H1 (cell line): ENCODE results near the gene USB1. TPM values are rescaled to one million over a fixed set of nuclear protein-coding genes. Genes with fewer than 3 reads are reported as not detected.

Experiments used
- CTCF ChIA-PET: fragments of 300-600 bp; sonication (Branson Sonifier 250); formaldehyde crosslinking; loops from one replicate; lab custom pipeline; 2021; ENCODE audit not compliant: partially characterized antibody; lab: Charles Lee
- POLR2A ChIA-PET: fragments of 300-600 bp; sonication (Branson Sonifier 250); formaldehyde crosslinking; loops from one replicate; lab custom pipeline; 2021; ENCODE audit warnings: inconsistent platforms; ENCODE audit not compliant: partially characterized antibody; lab: Charles Lee
- DNase-seq, 2 experiments: peaks; one replicate each; pipeline versions ENCODE4 v3.0.0 to v3.0.0-alpha.2; 2010 to 2022; ENCODE audit warnings: low spot score in 2 of 2, low read depth in 1 of 2, mixed read lengths in 1 of 2
- FAIRE-seq: peaks from 2 replicates; lab custom pipeline; 2011; peaks lifted over from hg19 to GRCh38; lab: Jason Lieb, UNC
- H2AFZ ChIP-seq: 2 replicates; pipeline ENCODE4 v1.8.1; 2012; ENCODE audit warnings: low read length, inconsistent platforms
- H2AK5ac ChIP-seq: 2 replicates; pipeline ENCODE4 v1.6.1; 2013; ENCODE audit warnings: low read depth, low read length
- H2BK120ac ChIP-seq: replicated peaks from 2 replicates; pipeline ENCODE3; 2013; ENCODE audit warnings: low read depth, low read length, inconsistent platforms
- H2BK12ac ChIP-seq: 2 replicates; pipeline ENCODE4 v1.6.1; 2013; ENCODE audit warnings: low read depth, low read length
- H2BK15ac ChIP-seq: 2 replicates; pipeline ENCODE4 v1.6.1; 2013; ENCODE audit warnings: low read length
- H2BK20ac ChIP-seq: 2 replicates; pipeline ENCODE4 v1.6.1; 2013; ENCODE audit warnings: low read length
- H2BK5ac ChIP-seq: 2 replicates; pipeline ENCODE4 v1.6.1; 2013; ENCODE audit warnings: low read depth, low read length
- H3K14ac ChIP-seq: 2 replicates; pipeline ENCODE4 v1.6.1; 2013; ENCODE audit warnings: inconsistent platforms; ENCODE audit not compliant: insufficient read length
- H3K18ac ChIP-seq: 2 replicates; pipeline ENCODE4 v1.6.1; 2013; ENCODE audit warnings: low read length; ENCODE audit errors: extremely low read depth
- H3K23ac ChIP-seq: 2 replicates; pipeline ENCODE4 v1.6.1; 2013; ENCODE audit warnings: inconsistent platforms; ENCODE audit not compliant: insufficient read length
- H3K23me2 ChIP-seq: 2 replicates; pipeline ENCODE4 v1.6.1; 2013; ENCODE audit warnings: low read depth, low read length
- H3K27ac ChIP-seq: 2 replicates; pipeline ENCODE4 v1.6.1; 2011; ENCODE audit warnings: low read depth, low read length, inconsistent platforms
- H3K27me3 ChIP-seq, 4 experiments: replicated peaks in 1 of 4; 1 replicate in 1 of 4; 2 replicates in 3 of 4; pipeline versions ENCODE4 v1.6.1 to v1.8.1; 2011 to 2013; ENCODE audit warnings: low read length in 3 of 4, mild to moderate bottlenecking in 3 of 4, inconsistent platforms in 2 of 4, mixed read lengths in 2 of 4, moderate library complexity in 1 of 4; ENCODE audit not compliant: control insufficient read depth in 3 of 4, insufficient read depth in 3 of 4; ENCODE audit errors: extremely low read depth in 1 of 4
- H3K36me3 ChIP-seq, 4 experiments: 2 replicates each; pipeline versions ENCODE4 v1.6.1 to v1.8.1; 2011 to 2013; ENCODE audit warnings: mild to moderate bottlenecking in 4 of 4, low read length in 3 of 4, moderate library complexity in 2 of 4, control low read depth in 1 of 4, inconsistent platforms in 1 of 4; ENCODE audit not compliant: insufficient read depth in 4 of 4, control insufficient read depth in 2 of 4
- H3K4ac ChIP-seq: replicated peaks from 2 replicates; pipeline ENCODE3; 2013; ENCODE audit warnings: low read length, low read depth, mixed read lengths, inconsistent platforms; ENCODE audit not compliant: insufficient read length
- H3K4me1 ChIP-seq, 4 experiments: replicated peaks in 1 of 4; 1 replicate in 1 of 4; 2 replicates in 3 of 4; pipeline versions ENCODE4 v1.6.1 to v1.8.1; 2011 to 2013; ENCODE audit warnings: low read length in 3 of 4, inconsistent platforms in 2 of 4, mixed read lengths in 1 of 4; ENCODE audit not compliant: insufficient read depth in 4 of 4, control insufficient read depth in 3 of 4
- H3K4me2 ChIP-seq, 2 experiments: 2 replicates each; pipeline versions ENCODE4 v1.6.1 to v1.8.1; 2011 to 2013; ENCODE audit warnings: low read depth in 2 of 2, low read length in 2 of 2, control low read depth in 1 of 2, inconsistent platforms in 1 of 2, mild to moderate bottlenecking in 1 of 2; ENCODE audit not compliant: insufficient read depth in 1 of 2
- H3K4me3 ChIP-seq, 4 experiments: fragments of 200-600, 300-600 bp in 1 of 4; sonication (generic), shearing (Covaris generic), sonication (Bioruptor Twin) in 1 of 4; 2 replicates each; pipeline versions ENCODE4 v1.5.1 to v1.8.1; 2011 to 2016; ENCODE audit warnings: low read length in 4 of 4, low read depth in 3 of 4, control low read depth in 2 of 4, inconsistent platforms in 2 of 4, mild to moderate bottlenecking in 2 of 4, mixed read lengths in 1 of 4, moderate library complexity in 1 of 4; ENCODE audit not compliant: insufficient read depth in 2 of 4; ENCODE audit errors: extremely low read depth in 1 of 4
- H3K56ac ChIP-seq: replicated peaks from 2 replicates; pipeline ENCODE3; 2013; ENCODE audit warnings: low read depth, mild to moderate bottlenecking, mixed read lengths, low read length, inconsistent platforms; ENCODE audit not compliant: insufficient read length
- H3K79me1 ChIP-seq: 2 replicates; pipeline ENCODE4 v1.6.1; 2013; ENCODE audit warnings: low read depth, low read length, control low read depth
- H3K79me2 ChIP-seq, 2 experiments: 2 replicates each; pipeline versions ENCODE4 v1.6.1 to v1.8.1; 2012 to 2013; ENCODE audit warnings: low read length in 2 of 2, mild to moderate bottlenecking in 2 of 2, inconsistent platforms in 1 of 2; ENCODE audit not compliant: insufficient read depth in 2 of 2, control insufficient read depth in 1 of 2
- H3K9ac ChIP-seq, 4 experiments: replicated peaks in 1 of 4; 1 replicate in 1 of 4; 2 replicates in 3 of 4; pipeline versions ENCODE4 v1.6.1 to v1.8.1; 2011 to 2013; ENCODE audit warnings: low read depth in 3 of 4, low read length in 3 of 4, control low read depth in 2 of 4, mild to moderate bottlenecking in 2 of 4, moderate library complexity in 2 of 4, inconsistent platforms in 1 of 4; ENCODE audit errors: extremely low read depth in 1 of 4
- H3K9me3 ChIP-seq, 2 experiments: 2 replicates each; pipeline versions ENCODE4 v1.6.1 to v1.8.1; 2012 to 2013; ENCODE audit warnings: mild to moderate bottlenecking in 2 of 2, moderate library complexity in 2 of 2, control low read depth in 1 of 2, inconsistent platforms in 1 of 2, low read depth in 1 of 2, low read length in 1 of 2, mixed read lengths in 1 of 2; ENCODE audit not compliant: insufficient read depth in 2 of 2
- H4K20me1 ChIP-seq, 2 experiments: replicated peaks in 1 of 2; 2 replicates each; pipeline versions ENCODE3 to v1.8.1; 2011 to 2013; ENCODE audit warnings: inconsistent platforms in 2 of 2, low read length in 2 of 2, mild to moderate bottlenecking in 1 of 2; ENCODE audit not compliant: insufficient read depth in 2 of 2, control insufficient read depth in 1 of 2
- H4K5ac ChIP-seq: 2 replicates; pipeline ENCODE4 v1.6.1; 2013; ENCODE audit warnings: low read length, low read depth, mixed read lengths, inconsistent platforms; ENCODE audit not compliant: insufficient read length
- H4K8ac ChIP-seq: 2 replicates; pipeline ENCODE4 v1.8.0; 2013; ENCODE audit warnings: mild to moderate bottlenecking, moderate library complexity, low read length, inconsistent platforms; ENCODE audit not compliant: insufficient read depth; ENCODE audit errors: extremely low read depth
- H4K91ac ChIP-seq: replicated peaks from 2 replicates; pipeline ENCODE3; 2013; ENCODE audit warnings: low read length, mixed read lengths, inconsistent platforms; ENCODE audit not compliant: insufficient read length
- ATF2 ChIP-seq: IDR thresholded peaks from 2 replicates; pipeline ENCODE4 v1.6.1; 2012; ENCODE audit warnings: low read length, inconsistent platforms
- BRCA1 ChIP-seq: IDR thresholded peaks from 2 replicates; pipeline ENCODE4 v1.6.1; 2012; ENCODE audit warnings: low read depth, low read length, improper control_type of control experiment
- FOSL1 ChIP-seq: IDR thresholded peaks from 2 replicates; pipeline ENCODE4 v1.6.1; 2011; ENCODE audit warnings: mild to moderate bottlenecking, low read depth, low read length, moderate library complexity; ENCODE audit not compliant: insufficient read depth
- GABPA ChIP-seq: IDR thresholded peaks from 2 replicates; pipeline ENCODE4 v1.6.1; 2011; ENCODE audit warnings: mild to moderate bottlenecking, low read length, moderate library complexity, borderline replicate concordance; ENCODE audit not compliant: insufficient read depth
- GTF2F1 ChIP-seq: IDR thresholded peaks from 2 replicates; pipeline ENCODE4 v1.6.1; 2012; ENCODE audit warnings: low read depth, low read length, improper control_type of control experiment, borderline replicate concordance
- KDM1A ChIP-seq: fragments of 200-600, 300-600 bp; sonication (generic); IDR thresholded peaks from 2 replicates; pipeline ENCODE4 v1.7.1; 2016; ENCODE audit warnings: mild to moderate bottlenecking, low read length, borderline replicate concordance
- POLR2AphosphoS5 ChIP-seq: IDR thresholded peaks from 2 replicates; pipeline ENCODE4 v1.6.1; 2011; ENCODE audit warnings: low read depth, low read length
- SIN3A ChIP-seq, 2 experiments: IDR thresholded peaks in 1 of 2; conservative IDR thresholded peaks in 1 of 2; 2 replicates each; pipeline ENCODE4 v1.6.1; 2011 to 2012; ENCODE audit warnings: low read length in 2 of 2, improper control_type of control experiment in 1 of 2, low read depth in 1 of 2, mild to moderate bottlenecking in 1 of 2
- SIX5 ChIP-seq: IDR thresholded peaks from 2 replicates; pipeline ENCODE4 v1.6.1; 2011; ENCODE audit warnings: mild to moderate bottlenecking, low read depth, low read length
- TAF1 ChIP-seq: IDR thresholded peaks from 2 replicates; pipeline ENCODE4 v1.6.1; 2011; ENCODE audit warnings: mild to moderate bottlenecking, low read depth, low read length
- TBP ChIP-seq: IDR thresholded peaks from 2 replicates; pipeline ENCODE4 v1.6.1; 2011; ENCODE audit warnings: low read depth, low read length, improper control_type of control experiment
- TCF12 ChIP-seq: IDR thresholded peaks from 2 replicates; pipeline ENCODE4 v1.6.1; 2011; ENCODE audit warnings: low read depth, mild to moderate bottlenecking, low read length
- ZNF274 ChIP-seq: IDR thresholded peaks from 2 replicates; pipeline ENCODE4 v1.7.0; 2012; ENCODE audit warnings: low read length, borderline replicate concordance; ENCODE audit errors: extremely low read depth
- WGBS, 2 experiments: shearing (Covaris generic) in 1 of 2; methylation state at CpG; one replicate each; pipeline versions ENCODE4 v1.1.6 to v1.1.7; 2013 to 2015; ENCODE audit warnings: low lambda C conversion rate in 2 of 2, mixed read lengths in 2 of 2, inconsistent platforms in 1 of 2, low coverage in 1 of 2, missing lambda C conversion rate in 1 of 2; ENCODE audit not compliant: insufficient replicate concordance in 2 of 2, insufficient coverage in 1 of 2, insufficient read length in 1 of 2; ENCODE audit errors: extremely low coverage in 1 of 2, missing lambda C conversion rate in 1 of 2; 5-methylcytosine and 5-hydroxymethylcytosine counted together
- polyA plus RNA-seq, 7 experiments: library from polyadenylated mRNA; depleted of rRNA in 3 of 7; stranded (reverse) in 5 of 7; unstranded in 2 of 7; fragments of >200 nt in 5 of 7; fragments of 200-250 nt in 2 of 7; gene quantifications; 1 replicate in 5 of 7; 2 replicates in 1 of 7; 4 replicates in 1 of 7; pipeline versions ENCODE4 v1.2.1 to v1.2.3, GENCODE V29; 2011 to 2013; ENCODE audit warnings: missing spikeins in 2 of 7, mixed read lengths in 2 of 7
- total RNA-seq: library from RNA; stranded (reverse); fragmentation: NEBNext Ultra II Directional; extraction: Animal tissue kit (Norgen Biotek cat#: 25700); gene quantifications from 2 replicates; pipeline ENCODE4 v1.2.1, GENCODE V29; 2021

The USB1 gene
- total and polyA plus RNA-seq, 2 of the 8 experiments (the other 6 are each of a cell fraction or from before 2014, with no cell fraction given): 65.4 to 75.9 TPM

- no peak overlapping the region for H3K56ac ChIP-seq
- H3K9ac ChIP-seq: no peak overlapping the region
- no peak for FAIRE-seq
- no peak for DNase-seq
- no peak overlapping the region for H3K27ac ChIP-seq
- H3K27me3 ChIP-seq: peaks cover 2 to 27% (median 18%) of the 10 kb centered on the region in 4 experiments
- no peak overlapping the region for H3K4me3 ChIP-seq
- H3K4me1 ChIP-seq: peaks cover 0 to 16% (median 6%) of the 10 kb centered on the region in 4 experiments; a peak in 4 of 7 replicates
- H3K23ac ChIP-seq: no peak overlapping the region
- H3K4ac ChIP-seq: no peak overlapping the region
- no peak overlapping the region for H2BK15ac ChIP-seq
- no peak overlapping the region for H3K4me2 ChIP-seq
- no peaks in the 10 kb centered on the region for H3K79me1 ChIP-seq
- ChIA-PET POLR2A (interaction anchor here (1.9 to 2.6 kb wide), 2 partner anchors 8 to 11 kb away, joined by 6 to 7 read pairs; partner anchors contain the start of gene ZNF319), CTCF (interaction anchor here (1.5 to 26.3 kb wide), 3 partner anchors 16 to 87 kb away, joined by 4 to 305 read pairs (median 6); no protein-coding TSS in a partner anchor)
- H3K23me2 ChIP-seq: peaks cover 12% of the 10 kb centered on the region; the same call in 1 of the 2 replicates
- no peak overlapping the region for H3K18ac ChIP-seq
- H4K91ac ChIP-seq: peak overlapping the region; percentile 23
- WGBS, 2 experiments: 83% methylated on average over 1 of the region's 1 CpG; no CpG with 5 or more reads in 1 of the 2 experiments
- no peak overlapping the region for H4K8ac ChIP-seq
- H3K14ac ChIP-seq: no peak overlapping the region
- H4K20me1 ChIP-seq: peaks cover 0 to 1% of the 10 kb centered on the region in 2 experiments
- no peak overlapping the region for H4K5ac ChIP-seq
- H2AFZ ChIP-seq: no peak overlapping the region
- H2BK12ac ChIP-seq: no peak overlapping the region
- no peak overlapping the region for H2BK120ac ChIP-seq
- no peaks in the 10 kb centered on the region for H3K36me3 ChIP-seq
- no peak overlapping the region for H2BK20ac ChIP-seq
- no peaks in the 10 kb centered on the region for H3K9me3 ChIP-seq
- H2AK5ac ChIP-seq: no peak overlapping the region
- H2BK5ac ChIP-seq: no peak overlapping the region
- no peaks in the 10 kb centered on the region for H3K79me2 ChIP-seq
- TF ChIP-seq SIN3A (conservative IDR thresholded peaks at IDR 0.05 in 1 of 2, IDR thresholded peaks at IDR 0.05 in 1 of 2; ENCODE audit: low read depth in 1 of 2, low read length in 2 of 2) (no peak), BRCA1 (no peak), KDM1A (no peak), TCF12 (no peak), FOSL1 (no peak), GTF2F1 (no peak), TAF1 (no peak), POLR2AphosphoS5 (no peak), SIX5 (no peak), ATF2 (no peak), TBP (no peak), ZNF274 (no peak), GABPA (no peak)
These were observed 12.3 kb upstream of the USB1 start for GRCh38 chr16:57988929-57989328.
